K562 (cell line): Measurements from ENCODE around the gene FRRS1L. TPM values are rescaled to one million over a fixed set of nuclear protein-coding genes. Genes with fewer than 3 reads are reported as not detected.

Source experiments
- ATAC-seq: fragments of 200-7000 bp; cut with Tn5 transposase; 3 replicates; pipeline ENCODE4 v1.9.1; 2020; ENCODE audit warnings: moderate library complexity
- BruUV-seq: library from RNA; stranded (reverse); fragments of 400-500 nt; replicated peaks from 2 replicates; lab custom pipeline; 2021; lab: Mats Ljungman, UMichigan
- CTCF ChIA-PET: fragments of 300-600 bp; formaldehyde crosslinking; extraction: SDS; loops from one replicate; lab custom pipeline; 2021; ENCODE audit warnings: low intra/inter-chr PET ratio; lab: Yijun Ruan, JAX
- POLR2A ChIA-PET: fragments of 300-600, 350-650 bp; sonication (Branson Sonifier 250); formaldehyde crosslinking; extraction: SDS; loops from one replicate; lab custom pipeline; 2021; ENCODE audit warnings: antibody characterized with exemption, inconsistent platforms; lab: Yijun Ruan, JAX
- DNase-seq, 4 experiments: peaks; one replicate each; pipeline versions ENCODE4 v3.0.0 to v3.0.0-alpha.2; 2011 to 2018; ENCODE audit warnings: low spot score in 3 of 4, mixed read lengths in 3 of 4; ENCODE audit errors: extremely low read depth in 1 of 4
- FAIRE-seq: peaks from 2 replicates; lab custom pipeline; 2011; peaks lifted over from hg19 to GRCh38; lab: Jason Lieb, UNC
- H2AFZ ChIP-seq: 2 replicates; pipeline ENCODE4 v1.6.0; 2011; ENCODE audit warnings: low read depth, low read length, control low read depth, inconsistent platforms
- H3K27ac ChIP-seq: fragments of 200-600 bp; 3 replicates; pipeline ENCODE4 v1.8.0; 2011; ENCODE audit warnings: low read depth, mild to moderate bottlenecking, control low read depth, inconsistent platforms, low read length, moderate library complexity, mixed read lengths; ENCODE audit errors: extremely low read depth
- H3K27me3 ChIP-seq, 2 experiments: fragments of 300-600 bp in 1 of 2; 2 replicates in 1 of 2; 3 replicates in 1 of 2; pipeline versions ENCODE4 v1.6.0 to v1.8.0; 2011; ENCODE audit warnings: inconsistent platforms in 2 of 2, low read length in 2 of 2, mild to moderate bottlenecking in 1 of 2, mixed read lengths in 1 of 2, moderate library complexity in 1 of 2; ENCODE audit not compliant: control insufficient read depth in 2 of 2, insufficient read depth in 2 of 2
- H3K36me3 ChIP-seq: fragments of 300-600 bp; 3 replicates; pipeline ENCODE4 v1.8.0; 2011; ENCODE audit warnings: mild to moderate bottlenecking, low read length, inconsistent platforms; ENCODE audit not compliant: control insufficient read depth, insufficient read depth
- H3K4me1 ChIP-seq, 2 experiments: fragments of 200-600 bp in 1 of 2; replicated peaks in 1 of 2; 2 replicates in 1 of 2; 3 replicates in 1 of 2; pipeline versions ENCODE4 v1.5.1 to v1.8.0; 2011; ENCODE audit warnings: inconsistent platforms in 2 of 2, low read length in 2 of 2, mild to moderate bottlenecking in 1 of 2, mixed read lengths in 1 of 2, moderate library complexity in 1 of 2; ENCODE audit not compliant: control insufficient read depth in 2 of 2, insufficient read depth in 2 of 2
- H3K4me2 ChIP-seq: 2 replicates; pipeline ENCODE4 v1.6.1; 2011; ENCODE audit warnings: low read length, control low read depth, inconsistent platforms, mixed read lengths; ENCODE audit not compliant: insufficient read depth
- H3K4me3 ChIP-seq: fragments of 200-600 bp; sonication (generic), shearing (Covaris generic); 2 replicates; pipeline ENCODE4 v1.5.1; 2016; ENCODE audit warnings: control low read depth, inconsistent platforms
- H3K79me2 ChIP-seq: fragments of 200-600 bp; 3 replicates; pipeline ENCODE4 v1.8.0; 2011; ENCODE audit warnings: low read length, inconsistent platforms; ENCODE audit not compliant: control insufficient read depth, insufficient read depth
- H3K9ac ChIP-seq, 2 experiments: 2 replicates each; pipeline versions ENCODE4 v1.6.0 to v1.6.1; 2011; ENCODE audit warnings: low read depth in 2 of 2, low read length in 2 of 2, control low read depth in 1 of 2, inconsistent platforms in 1 of 2, mild to moderate bottlenecking in 1 of 2, mixed read lengths in 1 of 2; ENCODE audit not compliant: insufficient read depth in 1 of 2
- H3K9me1 ChIP-seq: one replicate; pipeline ENCODE4 v1.6.0; 2011; ENCODE audit warnings: inconsistent platforms, mild to moderate bottlenecking, low read length, moderate library complexity; ENCODE audit not compliant: control insufficient read depth, insufficient read depth
- H3K9me3 ChIP-seq: replicated peaks from 2 replicates; pipeline ENCODE4 v1.5.1; 2011; ENCODE audit warnings: low read depth, low read length, inconsistent platforms; ENCODE audit not compliant: control insufficient read depth, insufficient read depth
- H4K20me1 ChIP-seq: replicated peaks from 2 replicates; pipeline ENCODE4 v1.6.1; 2011; ENCODE audit warnings: low read length, inconsistent platforms, mixed read lengths; ENCODE audit not compliant: control insufficient read depth, insufficient read depth
- ELF4 ChIP-seq: fragments of 450-650 bp; formaldehyde crosslinking; IDR thresholded peaks from 2 replicates; pipeline ENCODE4 v1.4.0; 2022; ENCODE audit warnings: missing genetic modification characterization
- GABPA ChIP-seq: fragments of 200-800 bp; sonication (Bioruptor generic); conservative IDR thresholded peaks from 2 replicates; pipeline ENCODE4 v1.6.1; 2016; ENCODE audit warnings: low read depth, missing genetic modification characterization, missing compliant biosample characterization
- HINFP ChIP-seq: fragments of 450-650 bp; conservative IDR thresholded peaks from 2 replicates; pipeline ENCODE4 v1.6.1; 2016; ENCODE audit warnings: missing genetic modification characterization, low read depth, mild to moderate bottlenecking, control low read depth, missing compliant biosample characterization
- ILK ChIP-seq: fragments of 450-650 bp; IDR thresholded peaks from 2 replicates; pipeline ENCODE4 v1.6.1; 2016; ENCODE audit warnings: missing genetic modification characterization, low read depth, mild to moderate bottlenecking, missing compliant biosample characterization, moderate library complexity, borderline replicate concordance
- PCBP1 ChIP-seq: fragments of 200-400 bp; formaldehyde crosslinking; IDR thresholded peaks from 2 replicates; pipeline ENCODE4 v1.6.1; 2018; ENCODE audit warnings: mild to moderate bottlenecking, low read depth, low read length; ENCODE audit not compliant: poor library complexity, severe bottlenecking
- TOE1 ChIP-seq, 2 experiments: fragments of 450-650 bp in 1 of 2; sonication (generic) in 1 of 2; formaldehyde crosslinking in 1 of 2; IDR thresholded peaks; 2 replicates each; pipeline versions ENCODE4 v1.7.1 to v1.8.0; 2016 to 2022; ENCODE audit warnings: borderline replicate concordance in 2 of 2, mild to moderate bottlenecking in 2 of 2, antibody characterized with exemption in 1 of 2, inconsistent platforms in 1 of 2, low read depth in 1 of 2, missing genetic modification reagents in 1 of 2, moderate library complexity in 1 of 2
- ZHX1 ChIP-seq: fragments of 150-350 bp; conservative IDR thresholded peaks from 2 replicates; pipeline ENCODE4 v1.6.1; 2014; ENCODE audit warnings: low read length
- ZNF12 ChIP-seq: sonication (generic); formaldehyde crosslinking; IDR thresholded peaks from 2 replicates; pipeline ENCODE4 v1.4.0; 2020; ENCODE audit warnings: mild to moderate bottlenecking, missing genetic modification reagents
- ZNF124 ChIP-seq: sonication (generic); formaldehyde crosslinking; IDR thresholded peaks from 2 replicates; pipeline ENCODE4 v1.8.1; 2022; ENCODE audit warnings: missing genetic modification reagents
- WGBS: fragments of 100-300 bp; shearing (Covaris generic); methylation state at CpG from one replicate; pipeline ENCODE4 v1.1.6; 2016; ENCODE audit warnings: low coverage, mixed read lengths; ENCODE audit not compliant: insufficient coverage; ENCODE audit errors: missing lambda C conversion rate; 5-methylcytosine and 5-hydroxymethylcytosine counted together
- in situ Hi-C: fragments of 300-500 bp; cut with MboI; formaldehyde crosslinking; loops from 4 replicates; pipeline ENCODE4 v1.15.0; 2018; ENCODE audit warnings: inconsistent platforms, mixed read lengths
- intact Hi-C: fragments of 100-400 bp; cut with micrococcal nuclease; formaldehyde crosslinking; loops from 2 replicates; pipeline ENCODE4 v1.14.2; 2022
- polyA plus RNA-seq, 8 experiments: library from polyadenylated mRNA; depleted of rRNA in 4 of 8; stranded (reverse) in 5 of 8; unstranded in 3 of 8; fragments of >200 nt; fragmentation: Nextera tagmentation in 2 of 8; fragmentation: Illumina TruSeq in 1 of 8; extraction: Ambion mirVana in 2 of 8; extraction: Trizol in 1 of 8; gene quantifications; 2 replicates each; pipeline versions ENCODE4 v1.2.1 to v1.2.3, GENCODE V29; 2011 to 2014; ENCODE audit warnings: inconsistent platforms in 1 of 8, missing spikeins in 1 of 8
- total RNA-seq, 7 experiments: library from RNA; depleted of rRNA in 6 of 7; stranded (reverse); fragments of >200 nt in 6 of 7; fragmentation: Illumina TruSeq in 2 of 7; extraction: Trizol in 2 of 7; gene quantifications; 2 replicates each; pipeline versions ENCODE4 v1.2.1 to v1.2.3, GENCODE V29; 2011 to 2021; ENCODE audit warnings: low replicate concordance in 1 of 7
- TF ChIP-seq, protein P1 (sequence below): fragments of 450-650 bp; IDR thresholded peaks from 2 replicates; pipeline ENCODE4 v1.6.1; 2016; ENCODE audit warnings: borderline replicate concordance
- TF ChIP-seq, protein P2 (sequence below), 2 experiments: IDR thresholded peaks; 2 replicates each; pipeline ENCODE4 v1.6.1; 2012; ENCODE audit warnings: improper control_type of control experiment in 2 of 2, low read depth in 2 of 2, low read length in 2 of 2, borderline replicate concordance in 1 of 2

The FRRS1L gene
- total and polyA plus RNA-seq, 9 of the 15 experiments (the other 6 are each of a cell fraction or from before 2014, with no cell fraction given): under 0.01 to 0.04 (median 0.03) TPM; not detected in 5

DNA sequence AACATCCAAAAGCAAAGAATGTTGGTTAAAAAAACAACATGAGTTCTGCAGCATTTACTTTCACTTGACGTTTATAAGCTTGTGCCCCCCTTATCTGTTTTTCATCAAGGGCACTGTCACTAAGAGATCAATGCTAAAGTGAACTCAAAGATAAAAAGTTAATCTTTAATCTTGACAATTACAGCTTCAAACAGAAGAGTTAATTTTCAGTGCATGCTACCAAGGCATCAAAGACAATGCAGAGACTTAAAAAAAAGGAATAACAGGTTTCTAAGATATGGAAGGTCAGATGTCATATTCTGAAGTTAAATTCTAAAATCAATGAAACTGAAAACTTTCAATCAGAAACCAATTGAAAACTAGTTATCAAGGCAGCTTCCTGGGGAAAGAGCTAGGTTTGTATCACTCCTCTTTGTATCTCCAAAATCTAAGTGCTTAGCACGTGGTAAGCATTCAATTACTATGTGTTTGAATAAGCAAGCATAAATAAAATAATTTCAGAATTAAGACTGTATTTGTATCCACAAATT, 84.9 kb downstream of the FRRS1L start:
- intact Hi-C loops (no loop called here), in situ Hi-C loops (no loop called here)
- DNase-seq: no peak
- no TSS peak for BruUV-seq
- Histone ChIP-seq H4K20me1 (no peaks in the 10 kb centered on the region), H3K9ac (no peak overlapping the region), H3K79me2 (peaks cover 6% of the 10 kb centered on the region; the same call in 1 of the 3 replicates), H3K4me1 (no peaks in the 10 kb centered on the region), H2AFZ (no peak overlapping the region), H3K27ac (no peak overlapping the region), H3K4me3 (no peak overlapping the region), H3K9me1 (no peaks in the 10 kb centered on the region), H3K4me2 (no peak overlapping the region), H3K9me3 (no peaks in the 10 kb centered on the region), H3K27me3 (no peaks in the 10 kb centered on the region), H3K36me3 (peaks cover 90% of the 10 kb centered on the region)
- ChIA-PET CTCF (no interaction called here), POLR2A (no interaction called here)
- FAIRE-seq: no peak
- ATAC-seq: no peak
- WGBS: 56% methylated on average over 2 of the region's 2 CpGs
- TF ChIP-seq, protein P1, sequence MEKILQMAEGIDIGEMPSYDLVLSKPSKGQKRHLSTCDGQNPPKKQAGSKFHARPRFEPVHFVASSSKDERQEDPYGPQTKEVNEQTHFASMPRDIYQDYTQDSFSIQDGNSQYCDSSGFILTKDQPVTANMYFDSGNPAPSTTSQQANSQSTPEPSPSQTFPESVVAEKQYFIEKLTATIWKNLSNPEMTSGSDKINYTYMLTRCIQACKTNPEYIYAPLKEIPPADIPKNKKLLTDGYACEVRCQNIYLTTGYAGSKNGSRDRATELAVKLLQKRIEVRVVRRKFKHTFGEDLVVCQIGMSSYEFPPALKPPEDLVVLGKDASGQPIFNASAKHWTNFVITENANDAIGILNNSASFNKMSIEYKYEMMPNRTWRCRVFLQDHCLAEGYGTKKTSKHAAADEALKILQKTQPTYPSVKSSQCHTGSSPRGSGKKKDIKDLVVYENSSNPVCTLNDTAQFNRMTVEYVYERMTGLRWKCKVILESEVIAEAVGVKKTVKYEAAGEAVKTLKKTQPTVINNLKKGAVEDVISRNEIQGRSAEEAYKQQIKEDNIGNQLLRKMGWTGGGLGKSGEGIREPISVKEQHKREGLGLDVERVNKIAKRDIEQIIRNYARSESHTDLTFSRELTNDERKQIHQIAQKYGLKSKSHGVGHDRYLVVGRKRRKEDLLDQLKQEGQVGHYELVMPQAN: no peak
- TF ChIP-seq ZNF12 (CRISPR knock-in tag) (no peak), ELF4 (CRISPR knock-in tag) (no peak), GABPA (no peak), ZHX1 (no peak), PCBP1 (no peak), HINFP (tag) (no peak), TOE1 (IDR thresholded peaks at IDR 0.05; ENCODE audit: borderline replicate concordance) (no peak), TOE1 (CRISPR knock-in tag; IDR thresholded peaks at IDR 0.05; ENCODE audit: borderline replicate concordance, low read depth) (no peak), ILK (tag) (no peak), ZNF124 (CRISPR knock-in tag) (no peak)
- TF ChIP-seq, protein P2, sequence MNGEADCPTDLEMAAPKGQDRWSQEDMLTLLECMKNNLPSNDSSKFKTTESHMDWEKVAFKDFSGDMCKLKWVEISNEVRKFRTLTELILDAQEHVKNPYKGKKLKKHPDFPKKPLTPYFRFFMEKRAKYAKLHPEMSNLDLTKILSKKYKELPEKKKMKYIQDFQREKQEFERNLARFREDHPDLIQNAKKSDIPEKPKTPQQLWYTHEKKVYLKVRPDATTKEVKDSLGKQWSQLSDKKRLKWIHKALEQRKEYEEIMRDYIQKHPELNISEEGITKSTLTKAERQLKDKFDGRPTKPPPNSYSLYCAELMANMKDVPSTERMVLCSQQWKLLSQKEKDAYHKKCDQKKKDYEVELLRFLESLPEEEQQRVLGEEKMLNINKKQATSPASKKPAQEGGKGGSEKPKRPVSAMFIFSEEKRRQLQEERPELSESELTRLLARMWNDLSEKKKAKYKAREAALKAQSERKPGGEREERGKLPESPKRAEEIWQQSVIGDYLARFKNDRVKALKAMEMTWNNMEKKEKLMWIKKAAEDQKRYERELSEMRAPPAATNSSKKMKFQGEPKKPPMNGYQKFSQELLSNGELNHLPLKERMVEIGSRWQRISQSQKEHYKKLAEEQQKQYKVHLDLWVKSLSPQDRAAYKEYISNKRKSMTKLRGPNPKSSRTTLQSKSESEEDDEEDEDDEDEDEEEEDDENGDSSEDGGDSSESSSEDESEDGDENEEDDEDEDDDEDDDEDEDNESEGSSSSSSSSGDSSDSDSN (IDR thresholded peaks at IDR 0.05; ENCODE audit: borderline replicate concordance in 1 of 2, low read depth in 2 of 2, low read length in 2 of 2): no peak
